Stomach (tissue), 4 donors: ENCODE measurements around the gene ALK.

ENCODE experiments used
- POLR2A ChIP-seq, 4 donors: fragments of 450-650 bp; IDR thresholded peaks; one replicate each; pipeline ENCODE4 v1.6.1; 2016; ENCODE audit warnings: antibody characterized with exemption in 4 of 4, control low read depth in 2 of 4, mild to moderate bottlenecking in 1 of 4, moderate library complexity in 1 of 4
- POLR2AphosphoS5 ChIP-seq, 3 donors: sonication (generic); formaldehyde crosslinking; IDR thresholded peaks; one replicate each; pipeline ENCODE4 v1.6.1; 2016; ENCODE audit warnings: antibody characterized with exemption in 3 of 3
- TF ChIP-seq, protein P1 (sequence below), 7 experiments: fragments of 450-650 bp in 4 of 7; fragments of 200-600 bp in 3 of 7; sonication (generic) in 3 of 7; IDR thresholded peaks; one replicate each; pipeline ENCODE4 v1.5.1; 2016 to 2019; ENCODE audit warnings: antibody characterized with exemption in 7 of 7, control low read depth in 2 of 7, mild to moderate bottlenecking in 1 of 7

DNA sequence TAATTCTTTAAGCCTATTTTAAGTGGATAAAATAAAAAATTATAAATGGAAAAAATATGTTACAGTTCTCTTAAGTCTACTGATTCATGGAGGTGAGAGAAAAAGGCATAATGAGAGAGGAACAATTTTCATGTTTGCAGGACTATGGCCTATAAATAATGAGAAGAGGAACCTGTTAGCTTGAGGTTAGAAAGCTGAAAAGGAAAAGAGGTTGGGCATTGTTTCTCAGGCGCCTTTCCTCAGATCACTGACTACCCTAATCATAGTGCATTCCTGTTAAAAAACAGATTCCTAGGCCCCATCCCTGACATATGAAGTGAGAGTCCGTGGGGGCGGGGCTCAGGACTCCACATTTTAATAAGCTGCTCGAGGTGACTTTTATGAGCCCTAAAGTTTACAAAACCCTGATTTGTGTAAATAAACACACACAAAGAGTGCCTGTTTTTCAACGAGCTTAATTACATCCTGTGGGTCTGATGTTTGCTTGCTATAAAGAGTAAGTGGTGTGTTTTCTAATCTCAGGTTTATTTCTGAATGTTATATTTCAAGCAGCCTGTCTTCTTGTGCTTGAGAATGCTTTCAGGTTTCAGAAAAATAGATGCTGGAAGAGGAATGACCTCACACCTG, 470.7 kb downstream of the ALK start:
- TF ChIP-seq, protein P1, sequence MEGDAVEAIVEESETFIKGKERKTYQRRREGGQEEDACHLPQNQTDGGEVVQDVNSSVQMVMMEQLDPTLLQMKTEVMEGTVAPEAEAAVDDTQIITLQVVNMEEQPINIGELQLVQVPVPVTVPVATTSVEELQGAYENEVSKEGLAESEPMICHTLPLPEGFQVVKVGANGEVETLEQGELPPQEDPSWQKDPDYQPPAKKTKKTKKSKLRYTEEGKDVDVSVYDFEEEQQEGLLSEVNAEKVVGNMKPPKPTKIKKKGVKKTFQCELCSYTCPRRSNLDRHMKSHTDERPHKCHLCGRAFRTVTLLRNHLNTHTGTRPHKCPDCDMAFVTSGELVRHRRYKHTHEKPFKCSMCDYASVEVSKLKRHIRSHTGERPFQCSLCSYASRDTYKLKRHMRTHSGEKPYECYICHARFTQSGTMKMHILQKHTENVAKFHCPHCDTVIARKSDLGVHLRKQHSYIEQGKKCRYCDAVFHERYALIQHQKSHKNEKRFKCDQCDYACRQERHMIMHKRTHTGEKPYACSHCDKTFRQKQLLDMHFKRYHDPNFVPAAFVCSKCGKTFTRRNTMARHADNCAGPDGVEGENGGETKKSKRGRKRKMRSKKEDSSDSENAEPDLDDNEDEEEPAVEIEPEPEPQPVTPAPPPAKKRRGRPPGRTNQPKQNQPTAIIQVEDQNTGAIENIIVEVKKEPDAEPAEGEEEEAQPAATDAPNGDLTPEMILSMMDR (IDR thresholded peaks at IDR 0.05), result no peak
- no peak for TF ChIP-seq POLR2AphosphoS5 (IDR thresholded peaks at IDR 0.05)
- TF ChIP-seq POLR2A (IDR thresholded peaks at IDR 0.05), result no peak
